Measurements from ENCODE around the gene MSH3. TPM values are rescaled to one million over a fixed set of nuclear protein-coding genes. Genes with fewer than 3 reads are reported as not detected.
A peak's percentile ranks its signal among the peaks of the same experiment; 100 is the strongest.
"Not testable (repeated sequence)": the region's sequence is repeated elsewhere in the genome, so short reads cannot be mapped to it uniquely, and the experiment has no call there.

The MSH3 gene
- polyA plus RNA-seq, 3 donors from 2014 or later, result 5.6 to 13.7 (median 10.3) TPM

GRCh38 chr5:80798633-80799032, 144.2 kb downstream of the MSH3 start:
- Mint-ChIP-seq H3K36me3 (peaks cover 32 to 57% (median 47%) of the 10 kb centered on the region in 3 donors), H3K9me3 (peaks cover 0 to 1% (median 0%) of the 10 kb centered on the region in 6 donors), H3K27me3 (ENCODE audit: low read depth in 3 of 3) (peaks cover 0 to 2% (median 0%) of the 10 kb centered on the region in 3 donors), H3K27ac (no peak overlapping the region), H3K4me1 (no peaks in the 10 kb centered on the region), H3K4me3 (no peak overlapping the region)
- no peak for DNase-seq

- no peaks in the 10 kb centered on the region for H3K4me1 Mint-ChIP-seq
- no peak overlapping the region for H3K4me3 Mint-ChIP-seq
- H3K27ac Mint-ChIP-seq, result no peak overlapping the region
- peaks cover 0 to 1% (median 0%) of the 10 kb centered on the region in 6 donors for H3K9me3 Mint-ChIP-seq
- peaks cover 0 to 2% (median 0%) of the 10 kb centered on the region in 3 donors for H3K27me3 Mint-ChIP-seq (ENCODE audit: low read depth in 3 of 3)
- peaks cover 32 to 61% (median 47%) of the 10 kb centered on the region in 3 donors for H3K36me3 Mint-ChIP-seq
- no peak for DNase-seq
Observed at GRCh38 chr5:80799041-80799440, 144.6 kb downstream of the MSH3 start.

- peaks cover 0 to 2% (median 0%) of the 10 kb centered on the region in 3 donors for H3K27me3 Mint-ChIP-seq (ENCODE audit: low read depth in 3 of 3)
- peaks cover 0 to 1% (median 0%) of the 10 kb centered on the region in 6 donors for H3K9me3 Mint-ChIP-seq
- H3K4me3 Mint-ChIP-seq, result no peak overlapping the region
- H3K27ac Mint-ChIP-seq, result no peak overlapping the region
- H3K4me1 Mint-ChIP-seq, result no peaks in the 10 kb centered on the region
- DNase-seq, result no peak
- H3K36me3 Mint-ChIP-seq, result peaks cover 32 to 63% (median 47%) of the 10 kb centered on the region in 3 donors
Observed at GRCh38 chr5:80799573-80799972, 145.1 kb downstream of the MSH3 start.

- H3K36me3 Mint-ChIP-seq, result peaks cover 18 to 51% (median 41%) of the 10 kb centered on the region in 3 donors
- H3K4me3 Mint-ChIP-seq, result no peak overlapping the region
- no peak overlapping the region for H3K27ac Mint-ChIP-seq
- no peaks in the 10 kb centered on the region for H3K27me3 Mint-ChIP-seq (ENCODE audit: low read depth in 3 of 3)
- no peak for DNase-seq
- H3K4me1 Mint-ChIP-seq, result peaks cover 0 to under 1% of the 10 kb centered on the region in 2 donors
- H3K9me3 Mint-ChIP-seq, result peaks cover 0 to 1% (median 0%) of the 10 kb centered on the region in 6 donors
Observed at GRCh38 chr5:80804332-80804731, 149.9 kb downstream of the MSH3 start.

- no peaks in the 10 kb centered on the region for H3K27me3 Mint-ChIP-seq (ENCODE audit: low read depth in 3 of 3)
- H3K36me3 Mint-ChIP-seq, result peaks cover 18 to 51% (median 36%) of the 10 kb centered on the region in 3 donors
- H3K4me3 Mint-ChIP-seq, result no peak overlapping the region
Observed at GRCh38 chr5:80805038-80805437, 150.6 kb downstream of the MSH3 start.

GRCh38 chr5:80806929-80807328, 152.5 kb downstream of the MSH3 start:
- Mint-ChIP-seq H3K4me3 (no peak overlapping the region), H3K27me3 (ENCODE audit: low read depth in 3 of 3) (no peaks in the 10 kb centered on the region), H3K36me3 (peaks cover 11 to 37% (median 31%) of the 10 kb centered on the region in 3 donors), H3K27ac (no peak overlapping the region), H3K9me3 (peaks cover 0 to 1% (median 0%) of the 10 kb centered on the region in 6 donors), H3K4me1 (peaks cover 0 to 6% of the 10 kb centered on the region in 2 donors)
- no peak for DNase-seq

More at GRCh38 chr5:80805038-80805437, 150.6 kb downstream of the MSH3 start:
- Mint-ChIP-seq H3K27ac (no peak overlapping the region), H3K4me1 (peaks cover 0 to 6% of the 10 kb centered on the region in 2 donors), H3K9me3 (peaks cover 0 to 1% (median 0%) of the 10 kb centered on the region in 6 donors)
- DNase-seq, result no peak

- Mint-ChIP-seq H3K27me3 (ENCODE audit: low read depth in 3 of 3) (no peaks in the 10 kb centered on the region), H3K4me1 (peaks cover 0 to 6% of the 10 kb centered on the region in 2 donors), H3K4me3 (no peak overlapping the region), H3K9me3 (no peaks in the 10 kb centered on the region), H3K27ac (no peak overlapping the region), H3K36me3 (peaks cover 6 to 27% (median 21%) of the 10 kb centered on the region in 3 donors)
- DNase-seq, result no peak
Observed at GRCh38 chr5:80809451-80809850, 155.0 kb downstream of the MSH3 start.

- no peak for DNase-seq
- no peak overlapping the region for H3K27ac Mint-ChIP-seq
- no peaks in the 10 kb centered on the region for H3K27me3 Mint-ChIP-seq (ENCODE audit: low read depth in 3 of 3)
- H3K4me1 Mint-ChIP-seq, result peaks cover 0 to 6% of the 10 kb centered on the region in 2 donors
- no peak overlapping the region for H3K4me3 Mint-ChIP-seq
- peaks cover 10 to 36% (median 25%) of the 10 kb centered on the region in 3 donors for H3K36me3 Mint-ChIP-seq
- H3K9me3 Mint-ChIP-seq, result no peaks in the 10 kb centered on the region
Observed at GRCh38 chr5:80810425-80810824, 156.0 kb downstream of the MSH3 start.

- H3K27ac Mint-ChIP-seq, result no peak overlapping the region
- H3K4me3 Mint-ChIP-seq, result no peak overlapping the region
- peaks cover 0 to 2% of the 10 kb centered on the region in 2 donors for H3K4me1 Mint-ChIP-seq
- peaks cover 28 to 36% (median 31%) of the 10 kb centered on the region in 3 donors for H3K36me3 Mint-ChIP-seq
- DNase-seq, result no peak
- H3K27me3 Mint-ChIP-seq (ENCODE audit: low read depth in 3 of 3), result peaks cover 0 to 1% (median 0%) of the 10 kb centered on the region in 3 donors
- H3K9me3 Mint-ChIP-seq, result peaks cover 0 to 5% (median 0%) of the 10 kb centered on the region in 6 donors
Observed at GRCh38 chr5:80816590-80816989, 162.1 kb downstream of the MSH3 start.

- no peak overlapping the region for H3K4me3 Mint-ChIP-seq
- H3K4me1 Mint-ChIP-seq, result peaks cover 0 to 2% of the 10 kb centered on the region in 2 donors
- H3K27me3 Mint-ChIP-seq (ENCODE audit: low read depth in 3 of 3), result peaks cover 0 to 2% (median 1%) of the 10 kb centered on the region in 3 donors
- no peak for DNase-seq
- no peak overlapping the region for H3K27ac Mint-ChIP-seq
- H3K36me3 Mint-ChIP-seq, result peaks cover 29 to 31% (median 29%) of the 10 kb centered on the region in 3 donors
- H3K9me3 Mint-ChIP-seq, result peaks cover 0 to 5% (median 0%) of the 10 kb centered on the region in 6 donors
Observed at GRCh38 chr5:80820685-80821084, 166.2 kb downstream of the MSH3 start.

GRCh38 chr5:80822640-80823039, 168.2 kb downstream of the MSH3 start:
- H3K27me3 Mint-ChIP-seq (ENCODE audit: low read depth in 3 of 3), result peaks cover 0 to 2% (median 0%) of the 10 kb centered on the region in 3 donors
- H3K36me3 Mint-ChIP-seq, result peaks cover 15 to 26% (median 24%) of the 10 kb centered on the region in 3 donors
- no peak overlapping the region for H3K4me3 Mint-ChIP-seq
- no peak overlapping the region for H3K27ac Mint-ChIP-seq
- no peaks in the 10 kb centered on the region for H3K4me1 Mint-ChIP-seq
- no peaks in the 10 kb centered on the region for H3K9me3 Mint-ChIP-seq
- no peak for DNase-seq

GRCh38 chr5:80824159-80824558, 169.7 kb downstream of the MSH3 start:
- not testable (repeated sequence) for H3K27me3 Mint-ChIP-seq (ENCODE audit: low read depth in 3 of 3); H3K4me3 Mint-ChIP-seq; DNase-seq; H3K4me1 Mint-ChIP-seq; H3K27ac Mint-ChIP-seq
- Mint-ChIP-seq H3K9me3 (peaks cover 3 to 11% (median 6%) of the 10 kb centered on the region in 6 donors), H3K36me3 (peaks cover 25 to 33% (median 31%) of the 10 kb centered on the region in 3 donors)

GRCh38 chr5:80825786-80826460, 171.5 kb downstream of the MSH3 start:
- H3K27me3 Mint-ChIP-seq (ENCODE audit: low read depth in 3 of 3), result peaks cover 0 to 2% (median 2%) of the 10 kb centered on the region in 3 donors
- H3K27ac Mint-ChIP-seq, result no peak overlapping the region
- no peak for DNase-seq
- H3K9me3 Mint-ChIP-seq, result peaks cover 6 to 16% (median 9%) of the 10 kb centered on the region in 6 donors
- peaks cover 28 to 43% (median 42%) of the 10 kb centered on the region in 3 donors for H3K36me3 Mint-ChIP-seq
- no peaks in the 10 kb centered on the region for H3K4me1 Mint-ChIP-seq
- H3K4me3 Mint-ChIP-seq, result no peak overlapping the region

- Mint-ChIP-seq H3K27me3 (ENCODE audit: low read depth in 3 of 3) (peaks cover 0 to 3% (median 2%) of the 10 kb centered on the region in 3 donors), H3K4me1 (peaks cover 25 to 36% of the 10 kb centered on the region in 2 donors), H3K9me3 (peaks cover 0 to 1% (median 0%) of the 10 kb centered on the region in 6 donors), H3K36me3 (peaks cover 0 to 17% (median 12%) of the 10 kb centered on the region in 3 donors), H3K27ac (peak overlapping the region in 1 of 6 donors; percentile 35), H3K4me3 (no peak overlapping the region)
- DNase-seq, result no peak
Observed at GRCh38 chr5:80834710-80835109, 180.3 kb downstream of the MSH3 start.
